ENCODE measurements around the gene TIMP2. TPM values are rescaled to one million over a fixed set of nuclear protein-coding genes. Genes with fewer than 3 reads are reported as not detected.

TIMP2 gene
- total and polyA plus RNA-seq, 2 donors (not counting 3 experiments of a cell fraction or from before 2014, with no cell fraction given), result 138 to 318 TPM

DNA sequence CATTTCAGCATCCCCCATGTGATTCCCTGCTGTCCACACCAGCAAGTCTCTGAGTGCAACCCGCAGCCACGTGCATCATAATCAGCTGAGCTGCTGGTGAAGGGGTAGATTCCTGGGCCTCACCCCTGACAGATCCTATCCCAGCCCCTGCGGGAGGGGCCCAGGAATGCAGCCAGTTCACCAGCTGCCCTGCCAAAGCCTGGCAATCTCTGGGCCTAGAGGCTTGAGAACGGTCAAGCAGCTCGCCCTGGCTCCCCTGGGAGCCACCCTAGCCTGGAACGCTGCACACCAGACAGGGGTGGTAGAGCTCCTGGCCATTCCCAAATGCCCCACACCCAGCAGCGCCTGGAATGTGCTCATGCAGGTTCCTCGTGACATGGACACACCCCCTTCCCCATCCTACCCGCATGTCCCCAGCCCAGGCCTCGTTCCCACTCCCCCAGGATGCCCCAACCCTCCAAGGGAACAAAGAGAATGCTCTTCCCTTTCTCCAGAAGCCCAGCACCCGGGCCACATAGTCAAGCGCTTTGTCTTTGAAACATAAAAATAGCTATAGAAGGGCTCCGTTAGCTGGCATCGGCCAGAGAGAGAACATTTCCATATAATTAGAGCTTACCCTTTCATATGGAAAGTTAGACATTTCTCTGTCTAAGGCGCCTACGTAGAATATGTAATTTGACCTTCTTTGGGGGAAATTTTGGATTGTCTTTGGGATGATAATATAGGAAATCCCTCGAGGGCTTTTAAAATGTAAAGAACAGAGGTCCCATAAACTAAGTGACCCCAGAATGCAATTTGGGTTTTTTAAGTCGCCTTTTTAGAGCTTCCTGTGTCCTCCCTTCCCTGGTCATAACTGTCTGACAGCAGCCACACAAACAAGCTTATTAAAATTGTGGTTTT is 25.6 kb downstream of the TIMP2 start:
- H3K9me3 ChIP-seq (replicated peaks; ENCODE audit: control insufficient read depth, insufficient read depth, low read length), result no peaks in the 10 kb centered on the region
- TF ChIP-seq CTCF (IDR thresholded peaks at IDR 0.05; ENCODE audit: extremely low read depth in 1 of 2, insufficient read depth in 1 of 2, low read depth in 1 of 2, low read length in 2 of 2), result no peak
- no peak for TF ChIP-seq POLR2AphosphoS5 (IDR thresholded peaks at IDR 0.05; ENCODE audit: insufficient read depth, low read depth, low read length)
- TF ChIP-seq MAX (IDR thresholded peaks at IDR 0.05; ENCODE audit: insufficient read depth, insufficient read length), result no peak
- TF ChIP-seq EZH2 (IDR thresholded peaks at IDR 0.05; ENCODE audit: borderline replicate concordance, low read depth, low read length, severe bottlenecking), result no peak
- no peak for TF ChIP-seq MYC (IDR thresholded peaks at IDR 0.05; ENCODE audit: low read depth, low read length)
- TF ChIP-seq FOS (IDR thresholded peaks at IDR 0.05; ENCODE audit: borderline replicate concordance, insufficient read depth, low read length), result no peak
- TF ChIP-seq JUN (IDR thresholded peaks at IDR 0.05; ENCODE audit: borderline replicate concordance, insufficient read depth, insufficient read length, low read depth), result no peak
- TF ChIP-seq GATA2 (IDR thresholded peaks at IDR 0.05; ENCODE audit: insufficient read depth, insufficient read length, low read depth, low read length), result no peak
- no peak for TF ChIP-seq POLR2A (IDR thresholded peaks at IDR 0.05; ENCODE audit: low read depth, low read length)
- H3K9me1 ChIP-seq (replicated peaks; ENCODE audit: control insufficient read depth, extremely low read depth, insufficient read depth, low read length), result no peaks in the 10 kb centered on the region
- H3K4me3 ChIP-seq (replicated peaks in 1 of 3; ENCODE audit: insufficient read depth in 1 of 3, low read depth in 1 of 3, low read length in 3 of 3), result no peak overlapping the region
- CTCF ChIA-PET, result interaction anchor here (1.0 to 1.4 kb wide), 3 partner anchors 34 to 72 kb away, joined by 3 to 4 read pairs (median 4); no protein-coding TSS in a partner anchor
- BruUV-seq (replicated peaks), result no TSS peak
- no peak overlapping the region for H3K27ac ChIP-seq (ENCODE audit: insufficient read depth, low read depth, low read length)
- no peaks in the 10 kb centered on the region for H3K27me3 ChIP-seq (ENCODE audit: control insufficient read depth in 2 of 2, insufficient read depth in 2 of 2, low read length in 2 of 2)
- peaks cover 6 to 24% of the 10 kb centered on the region in 2 experiments for H3K36me3 ChIP-seq (ENCODE audit: control insufficient read depth in 2 of 2, extremely low read depth in 1 of 2, insufficient read depth in 2 of 2, low read length in 2 of 2)
- POLR2A ChIA-PET, result interaction anchor here (0.6 to 0.9 kb wide), 2 partner anchors 20 to 24 kb away, joined by 3 read pairs; no protein-coding TSS in a partner anchor
- no peaks in the 10 kb centered on the region for H3K4me1 ChIP-seq (ENCODE audit: control insufficient read depth, extremely low read depth, insufficient read depth, low read length)
- peaks cover 17% of the 10 kb centered on the region for H3K79me2 ChIP-seq (ENCODE audit: control insufficient read depth, insufficient read depth, low read length)
- dilution Hi-C loops (cut with MboI; ENCODE audit: extremely low pct_ligation_motif_present, low sequenced_read_pairs), result no loop called here
- H2AFZ ChIP-seq (ENCODE audit: low read depth, low read length), result no peak overlapping the region
- DNase-seq (ENCODE audit: low read depth, low spot score), result no peak
- no peak overlapping the region for H3K9ac ChIP-seq (replicated peaks; ENCODE audit: extremely low read depth, insufficient read depth, low read length)
- no peaks in the 10 kb centered on the region for H4K20me1 ChIP-seq (replicated peaks; ENCODE audit: control insufficient read depth, extremely low read depth, insufficient read depth, low read length)
- no peak for FAIRE-seq
- intact Hi-C loops (cut with micrococcal nuclease), result no loop called here
- no peak overlapping the region for H3K4me2 ChIP-seq (ENCODE audit: insufficient read depth, low read length)
